Activated CD8-positive, alpha-beta memory T cell treated with anti-CD3 and anti-CD28 coated beads, Interleukin-2, amount 50 U/mL, for 24 hours (primary cell): ENCODE results near the gene KANSL1.

Experiments used
- DNase-seq: peaks from one replicate; pipeline ENCODE4 v3.0.0-alpha.2; 2020; ENCODE audit errors: extremely low read depth

KANSL1 gene

GRCh38 chr17:46140645-46141197 is 52.5 kb downstream of the KANSL1 start:
- no peak for DNase-seq

GRCh38 chr17:46139432-46140210 is 53.6 kb downstream of the KANSL1 start:
- no peak for DNase-seq

- DNase-seq: no peak
Measured at GRCh38 chr17:46138473-46138872, 54.8 kb downstream of the KANSL1 start.

- no peak for DNase-seq
Measured at GRCh38 chr17:46136820-46137219, 56.4 kb downstream of the KANSL1 start.

- DNase-seq: no peak
Measured at GRCh38 chr17:46135879-46136563, 57.2 kb downstream of the KANSL1 start.

GRCh38 chr17:46135126-46135812 is 58.0 kb downstream of the KANSL1 start:
- no peak for DNase-seq

- DNase-seq: no peak
Measured at GRCh38 chr17:46129302-46129701, 63.9 kb downstream of the KANSL1 start.

GRCh38 chr17:46128453-46128852 is 64.8 kb downstream of the KANSL1 start:
- DNase-seq: no peak

- no peak for DNase-seq
Measured at GRCh38 chr17:46127524-46127923, 65.7 kb downstream of the KANSL1 start.

- DNase-seq: no peak
Measured at GRCh38 chr17:46126840-46127239, 66.4 kb downstream of the KANSL1 start.

GRCh38 chr17:46125831-46126230 is 67.4 kb downstream of the KANSL1 start:
- no peak for DNase-seq

- DNase-seq: no peak
Measured at GRCh38 chr17:46124695-46125592, 68.3 kb downstream of the KANSL1 start.

GRCh38 chr17:46123607-46124006 is 69.6 kb downstream of the KANSL1 start:
- no peak for DNase-seq

GRCh38 chr17:46122486-46122871 is 70.8 kb downstream of the KANSL1 start:
- no peak for DNase-seq

GRCh38 chr17:46121841-46122485 is 71.3 kb downstream of the KANSL1 start:
- DNase-seq: no peak

GRCh38 chr17:46121165-46121764 is 72.0 kb downstream of the KANSL1 start:
- no peak for DNase-seq

- no peak for DNase-seq
Measured at GRCh38 chr17:46120537-46120936, 72.7 kb downstream of the KANSL1 start.

GRCh38 chr17:46120078-46120477 is 73.2 kb downstream of the KANSL1 start:
- DNase-seq: no peak

GRCh38 chr17:46118964-46119363 is 74.3 kb downstream of the KANSL1 start:
- no peak for DNase-seq
